HUES48 (cell line): ENCODE measurements around the gene CCNI.
"Not testable (repeated sequence)": the region's sequence is repeated elsewhere in the genome, so short reads cannot be mapped to it uniquely, and the experiment has no call there.

Experiments used
- H3K27ac ChIP-seq: one replicate; pipeline ENCODE4 v1.7.0; 2013; ENCODE audit warnings: low read depth, low read length, inconsistent platforms
- H3K27me3 ChIP-seq: 2 replicates; pipeline ENCODE4 v1.6.1; 2013; ENCODE audit warnings: mild to moderate bottlenecking, low read length; ENCODE audit not compliant: control insufficient read depth, insufficient read depth
- H3K36me3 ChIP-seq: 2 replicates; pipeline ENCODE4 v1.6.1; 2013; ENCODE audit warnings: low read length; ENCODE audit not compliant: control insufficient read depth, insufficient read depth
- H3K4me1 ChIP-seq: 2 replicates; pipeline ENCODE4 v1.6.1; 2013; ENCODE audit warnings: mild to moderate bottlenecking, low read length; ENCODE audit not compliant: control insufficient read depth, insufficient read depth
- H3K4me3 ChIP-seq: 2 replicates; pipeline ENCODE4 v1.5.1; 2013; ENCODE audit warnings: mild to moderate bottlenecking, low read depth, low read length
- H3K9ac ChIP-seq: 2 replicates; pipeline ENCODE4 v1.6.1; 2013; ENCODE audit warnings: mild to moderate bottlenecking, low read depth, low read length, moderate library complexity
- H3K9me3 ChIP-seq: 2 replicates; pipeline ENCODE4 v1.6.1; 2013; ENCODE audit warnings: low read length; ENCODE audit not compliant: control insufficient read depth, insufficient read depth

The CCNI gene

DNA sequence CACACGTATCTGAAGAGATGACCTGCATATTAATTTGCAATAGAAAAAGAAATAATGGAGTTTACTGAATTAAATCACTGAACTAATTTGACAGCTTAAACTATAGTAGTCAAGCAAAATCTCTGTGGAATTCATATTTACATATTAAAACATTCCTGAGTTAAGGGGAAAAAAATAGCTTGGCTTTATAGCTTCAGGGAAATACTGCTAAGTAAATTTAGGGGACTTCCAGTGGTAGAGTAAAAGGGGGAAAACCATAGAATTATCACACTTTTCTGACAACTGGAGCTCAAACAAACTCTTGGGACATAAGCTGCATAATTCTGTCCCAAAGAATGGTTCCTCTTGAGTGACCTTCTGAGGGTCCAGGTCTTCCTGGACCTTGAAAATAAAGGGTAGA lies 28.6 kb upstream of the CCNI start:
- Histone ChIP-seq H3K27me3 (no peaks in the 10 kb centered on the region), H3K36me3 (no peaks in the 10 kb centered on the region), H3K4me1 (no peaks in the 10 kb centered on the region), H3K9ac (no peak overlapping the region), H3K27ac (no peak overlapping the region), H3K9me3 (no peaks in the 10 kb centered on the region), H3K4me3 (no peak overlapping the region)

DNA sequence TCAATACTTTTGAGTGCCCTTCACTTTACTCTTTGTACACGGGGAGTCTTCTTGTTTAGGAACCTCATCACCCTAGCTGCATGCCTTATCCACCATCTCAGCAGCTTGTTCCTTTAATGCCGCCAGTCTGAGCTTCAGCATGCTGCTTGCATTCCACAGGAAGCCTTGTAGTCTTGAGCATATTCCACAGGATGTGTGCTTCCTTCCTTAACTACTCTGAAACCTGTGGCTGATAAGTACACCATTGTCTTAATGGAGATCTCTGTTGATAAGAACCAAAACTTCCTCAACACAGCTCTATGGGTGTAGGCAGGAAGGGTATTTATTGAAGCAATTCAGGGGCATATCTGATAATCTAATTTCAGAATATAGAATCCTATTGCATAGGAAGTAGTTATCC lies 24.4 kb upstream of the CCNI start:
- Histone ChIP-seq H3K9me3 (no peaks in the 10 kb centered on the region), H3K36me3 (no peaks in the 10 kb centered on the region), H3K4me1 (no peaks in the 10 kb centered on the region; the same call in 1 of the 2 replicates), H3K4me3 (no peak overlapping the region), H3K9ac (no peak overlapping the region), H3K27ac (no peak overlapping the region), H3K27me3 (no peaks in the 10 kb centered on the region)

DNA sequence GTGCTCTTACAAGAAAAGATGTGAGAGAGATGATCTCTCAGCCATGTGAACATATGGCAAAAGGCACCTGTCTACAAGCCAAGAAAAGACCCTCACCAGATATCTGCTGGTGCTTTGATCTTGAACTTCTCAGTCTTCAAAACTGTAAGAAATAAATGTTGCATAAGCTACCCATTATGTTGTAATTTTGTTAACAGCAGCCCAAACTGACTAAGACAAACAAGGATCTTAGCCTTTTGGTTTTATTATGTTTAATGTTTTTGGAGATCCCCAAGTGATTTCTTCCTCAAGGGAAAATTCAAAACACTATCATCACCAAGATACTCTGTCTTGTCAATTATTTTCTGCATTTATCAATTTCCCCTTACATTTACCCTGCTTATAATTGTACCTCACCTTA lies 21.8 kb upstream of the CCNI start:
- no peaks in the 10 kb centered on the region for H3K36me3 ChIP-seq
- H3K9ac ChIP-seq: no peak overlapping the region
- H3K27ac ChIP-seq: no peak overlapping the region
- H3K4me3 ChIP-seq: no peak overlapping the region
- no peaks in the 10 kb centered on the region for H3K27me3 ChIP-seq
- H3K9me3 ChIP-seq: no peaks in the 10 kb centered on the region
- H3K4me1 ChIP-seq: no peaks in the 10 kb centered on the region; the same call in 1 of the 2 replicates

DNA sequence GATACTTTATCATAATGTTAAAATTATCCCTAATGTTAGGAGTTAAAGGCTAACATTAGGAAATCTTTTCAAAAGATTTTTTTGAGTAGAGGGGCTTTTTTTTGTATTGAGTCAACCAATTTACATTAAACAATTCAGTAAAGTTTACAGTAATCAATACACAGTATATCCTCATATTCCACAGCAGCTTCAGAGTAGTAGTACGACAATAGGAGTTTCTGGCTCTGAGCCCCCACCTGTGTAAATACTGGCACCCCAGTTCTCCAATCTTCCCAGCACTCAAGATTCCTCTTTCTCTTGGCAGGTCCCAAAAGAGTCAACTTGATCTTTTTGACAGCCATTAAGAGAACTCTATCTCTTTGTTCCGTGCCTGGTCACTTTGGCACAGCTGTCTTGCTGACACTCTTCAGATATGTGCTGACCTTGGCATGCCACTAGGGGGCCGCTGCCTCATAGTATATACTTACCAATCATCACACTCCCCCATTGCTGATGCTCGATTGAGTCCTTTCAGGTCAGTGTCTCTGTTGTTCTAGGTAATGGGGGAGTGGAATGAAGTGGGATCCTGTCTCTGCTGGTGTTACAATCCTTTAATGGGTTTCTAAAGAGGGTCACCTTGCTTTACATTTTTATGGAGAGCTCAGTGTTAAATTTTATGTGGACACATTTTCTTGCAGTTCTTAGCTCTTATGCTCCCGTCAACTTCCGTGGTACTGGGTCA lies 19.5 kb upstream of the CCNI start:
- Histone ChIP-seq H3K9me3 (no peaks in the 10 kb centered on the region), H3K27me3 (no peaks in the 10 kb centered on the region), H3K4me1 (no peaks in the 10 kb centered on the region; the same call in 1 of the 2 replicates), H3K9ac (no peak overlapping the region), H3K36me3 (no peaks in the 10 kb centered on the region), H3K4me3 (no peak overlapping the region), H3K27ac (no peak overlapping the region)

DNA sequence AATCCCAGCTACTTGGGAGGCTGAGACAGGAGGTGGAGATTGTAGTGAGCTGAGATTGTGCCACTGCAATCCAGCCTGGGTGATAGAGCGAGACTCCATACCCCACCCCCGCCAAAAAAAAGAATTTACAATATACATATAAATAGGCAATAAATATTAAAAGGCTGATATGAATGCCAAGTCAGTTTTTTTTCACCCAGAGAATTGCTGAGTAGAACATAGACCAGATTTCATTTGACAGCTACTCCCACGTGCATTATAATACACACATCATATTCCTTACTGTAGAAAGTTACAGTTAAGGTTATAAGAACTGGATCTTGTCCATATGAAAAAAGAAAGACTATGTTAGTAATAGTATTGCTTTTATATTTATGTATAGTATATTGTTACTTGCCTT lies 18.7 kb upstream of the CCNI start:
- Histone ChIP-seq H3K9me3 (no peaks in the 10 kb centered on the region), H3K27ac (no peak overlapping the region), H3K36me3 (no peaks in the 10 kb centered on the region), H3K4me3 (no peak overlapping the region), H3K9ac (no peak overlapping the region), H3K27me3 (no peaks in the 10 kb centered on the region), H3K4me1 (no peaks in the 10 kb centered on the region; the same call in 1 of the 2 replicates)

DNA sequence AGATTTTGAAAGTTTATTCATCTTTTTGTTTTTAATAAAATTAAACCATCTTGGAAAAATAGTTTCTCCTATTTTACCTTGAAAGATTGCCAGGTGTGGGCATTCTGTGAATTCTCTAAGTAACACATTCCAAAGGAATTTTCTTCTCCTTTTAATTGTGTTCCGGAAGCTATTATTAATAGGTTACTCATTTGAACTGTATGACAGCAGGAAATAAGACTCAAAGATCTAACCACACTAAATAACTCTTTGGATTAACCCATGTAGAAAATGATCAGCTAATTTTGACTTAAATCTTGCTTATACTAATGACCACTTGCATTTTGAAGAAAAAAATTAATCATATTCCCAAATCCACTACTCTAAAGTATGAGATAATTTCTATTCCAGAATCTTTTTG lies 17.6 kb upstream of the CCNI start:
- H3K4me1 ChIP-seq: no peaks in the 10 kb centered on the region; the same call in 1 of the 2 replicates
- H3K9me3 ChIP-seq: no peaks in the 10 kb centered on the region
- no peak overlapping the region for H3K4me3 ChIP-seq
- no peaks in the 10 kb centered on the region for H3K27me3 ChIP-seq
- no peaks in the 10 kb centered on the region for H3K36me3 ChIP-seq
- H3K27ac ChIP-seq: no peak overlapping the region
- H3K9ac ChIP-seq: no peak overlapping the region

DNA sequence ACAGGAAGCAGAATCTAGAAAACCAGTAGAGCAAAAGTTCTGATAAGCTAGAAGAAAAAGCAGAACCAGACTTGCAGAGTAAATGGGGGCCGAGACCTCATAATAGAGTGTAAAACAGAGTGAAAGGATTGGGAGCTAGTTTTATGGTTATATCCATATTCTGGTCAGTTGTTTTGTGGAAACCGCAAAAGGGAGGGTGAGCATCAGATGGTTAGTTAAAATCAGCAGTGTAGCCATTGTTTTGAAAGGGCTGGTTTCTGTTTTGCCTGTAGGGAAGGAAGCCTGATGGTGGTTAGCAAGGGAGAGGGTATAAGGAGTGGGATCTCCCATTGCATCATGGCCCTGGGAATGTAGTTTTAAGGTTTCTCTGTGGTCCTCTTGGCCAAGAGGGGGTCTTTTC lies 17.2 kb upstream of the CCNI start:
- no peaks in the 10 kb centered on the region for H3K36me3 ChIP-seq
- H3K4me1 ChIP-seq: no peaks in the 10 kb centered on the region; the same call in 1 of the 2 replicates
- H3K27me3 ChIP-seq: no peaks in the 10 kb centered on the region
- no peaks in the 10 kb centered on the region for H3K9me3 ChIP-seq
- H3K4me3 ChIP-seq: no peak overlapping the region
- H3K9ac ChIP-seq: no peak overlapping the region
- H3K27ac ChIP-seq: no peak overlapping the region

DNA sequence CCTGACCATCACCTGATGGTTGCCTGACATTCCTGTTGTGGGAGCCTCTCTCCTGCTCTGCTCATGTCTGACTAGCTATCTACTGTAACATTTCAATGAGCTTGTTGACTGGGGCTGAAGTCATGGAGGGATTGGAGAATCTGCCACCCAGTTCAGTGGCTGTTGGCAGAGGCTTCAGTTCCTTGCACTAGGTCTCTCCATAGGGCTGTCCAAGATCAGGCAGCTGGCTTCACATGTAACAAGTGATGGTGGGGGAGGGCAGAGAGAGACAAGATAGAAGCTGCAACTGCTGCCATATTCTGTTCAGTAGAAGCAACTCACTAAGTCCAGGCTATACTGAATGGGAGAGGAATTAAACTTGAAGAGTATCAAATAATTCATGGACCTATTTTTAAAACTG lies 14.1 kb upstream of the CCNI start:
- no peaks in the 10 kb centered on the region for H3K4me1 ChIP-seq
- no peaks in the 10 kb centered on the region for H3K36me3 ChIP-seq
- H3K9ac ChIP-seq: no peak overlapping the region
- no peaks in the 10 kb centered on the region for H3K27me3 ChIP-seq
- H3K27ac ChIP-seq: no peak overlapping the region
- H3K4me3 ChIP-seq: no peak overlapping the region
- H3K9me3 ChIP-seq: no peaks in the 10 kb centered on the region

DNA sequence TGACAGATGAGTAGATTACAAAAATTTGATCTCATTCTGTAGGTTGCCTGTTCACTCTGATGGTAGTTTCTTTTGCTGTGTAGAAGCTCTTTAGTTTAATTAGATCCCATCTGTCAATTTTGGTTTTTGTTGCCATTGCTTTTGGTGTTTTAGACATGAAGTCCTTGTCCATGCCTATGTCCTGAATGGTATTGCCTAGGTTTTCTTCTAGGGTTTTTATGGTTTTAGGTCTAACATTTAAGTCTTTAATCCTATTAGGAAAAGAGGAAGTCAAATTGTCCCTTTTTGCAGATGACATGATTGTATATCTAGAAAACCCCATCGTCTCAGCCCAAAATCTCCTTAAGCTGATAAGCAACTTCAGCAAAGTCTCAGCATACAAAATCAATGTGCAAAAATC lies 11.2 kb upstream of the CCNI start:
- H3K9me3 ChIP-seq, H3K36me3 ChIP-seq, H3K4me3 ChIP-seq, H3K4me1 ChIP-seq, H3K9ac ChIP-seq, H3K27me3 ChIP-seq, H3K27ac ChIP-seq: not testable (repeated sequence)

DNA sequence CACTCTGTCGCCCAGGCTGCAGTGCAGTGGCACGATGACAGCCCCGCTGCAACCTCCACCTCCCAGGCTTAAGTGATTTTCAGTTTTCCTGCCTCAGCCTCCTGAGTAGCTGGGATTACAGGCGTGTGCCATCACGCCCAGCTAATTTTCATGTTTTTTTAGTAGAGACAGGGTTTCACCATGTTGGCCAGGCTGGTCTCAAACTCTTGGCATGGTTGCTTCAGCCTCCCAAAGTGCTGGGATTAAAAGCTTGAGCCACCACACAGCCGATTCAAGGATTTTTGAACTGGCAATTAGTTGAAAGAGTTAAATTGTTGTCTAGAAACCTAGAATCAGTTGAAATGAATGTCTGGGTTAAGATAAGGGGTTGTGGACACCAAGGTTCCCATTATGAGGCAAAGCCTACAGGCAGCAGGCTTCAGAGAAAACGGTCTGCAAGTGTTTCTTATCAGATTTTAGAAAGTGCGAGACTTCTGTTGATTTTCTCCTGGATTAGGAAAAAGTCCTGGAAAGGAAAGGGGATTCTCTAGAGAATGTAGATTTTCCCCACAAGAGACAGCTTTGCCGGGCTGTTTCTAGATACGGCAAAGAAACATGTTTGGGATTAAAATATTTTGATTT lies 8.3 kb upstream of the CCNI start:
- H3K27ac ChIP-seq: no peak overlapping the region
- H3K9ac ChIP-seq: no peak overlapping the region
- peaks cover 4% of the 10 kb centered on the region; the same call in 1 of the 2 replicates for H3K4me1 ChIP-seq
- H3K4me3 ChIP-seq: no peak overlapping the region
- no peaks in the 10 kb centered on the region for H3K36me3 ChIP-seq
- H3K27me3 ChIP-seq: no peaks in the 10 kb centered on the region
- H3K9me3 ChIP-seq: no peaks in the 10 kb centered on the region

DNA sequence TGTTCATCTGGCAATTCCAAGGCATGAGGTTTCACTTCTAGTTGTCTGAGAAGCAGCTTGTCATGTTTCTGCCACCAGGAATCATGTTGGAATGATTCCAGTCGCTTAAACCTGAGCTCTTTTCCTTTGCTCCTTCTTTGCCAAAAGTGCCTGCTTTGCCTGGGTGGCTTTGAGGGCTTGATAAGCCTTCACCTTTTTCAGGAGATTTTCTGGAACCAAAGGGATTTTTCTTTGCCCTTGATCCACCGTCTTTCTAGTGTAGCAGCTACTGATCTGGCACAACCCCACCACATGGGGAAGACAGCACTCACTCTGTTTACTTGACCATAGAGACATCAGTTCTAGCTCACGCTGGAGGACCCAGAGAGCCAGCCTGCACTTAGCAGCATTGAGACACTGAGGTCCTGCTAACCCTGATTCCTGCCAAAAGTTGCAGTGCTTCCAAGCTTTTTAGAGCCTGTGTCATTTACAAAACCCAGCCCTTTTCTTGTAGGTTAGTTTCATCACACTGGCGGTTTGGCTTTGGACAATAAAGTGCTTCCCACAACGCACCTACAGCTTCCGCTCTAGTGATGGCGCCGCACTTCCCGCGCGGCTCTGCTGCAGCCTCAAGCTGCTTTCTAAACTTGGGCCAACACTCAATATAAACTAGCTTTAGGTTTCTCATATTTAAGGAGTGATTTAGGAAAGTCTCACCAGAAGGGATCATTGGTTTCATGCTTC lies 7.3 kb upstream of the CCNI start:
- no peak overlapping the region for H3K27ac ChIP-seq
- H3K27me3 ChIP-seq: no peaks in the 10 kb centered on the region
- no peaks in the 10 kb centered on the region for H3K36me3 ChIP-seq
- H3K4me1 ChIP-seq: peaks cover 4% of the 10 kb centered on the region; the same call in 1 of the 2 replicates
- H3K9me3 ChIP-seq: no peaks in the 10 kb centered on the region
- no peak overlapping the region for H3K9ac ChIP-seq
- H3K4me3 ChIP-seq: no peak overlapping the region
